Spleen (tissue), 7 donors: ENCODE measurements around the gene OPRL1.

Experiments used
- CTCF ChIP-seq, 11 experiments: fragments of 200-600 bp in 7 of 11; fragments of 450-650 bp in 4 of 11; sonication (generic) in 4 of 11; IDR thresholded peaks in 8 of 11; conservative IDR thresholded peaks in 3 of 11; 1 replicate in 7 of 11; 2 replicates in 4 of 11; pipeline versions ENCODE4 v1.4.0 to v1.8.0; 2016 to 2021; ENCODE audit warnings: antibody characterized with exemption in 11 of 11, inconsistent platforms in 4 of 11, mild to moderate bottlenecking in 1 of 11
- POLR2A ChIP-seq, 3 donors: fragments of 450-650 bp; IDR thresholded peaks; one replicate each; pipeline ENCODE4 v1.5.1; 2017; ENCODE audit warnings: antibody characterized with exemption in 3 of 3, mild to moderate bottlenecking in 1 of 3
- donor health status: DM: no; HTN: no; CAD: no; lungs with moderate emphysema.
- donor health status: DM: no; HTN: no; CAD: no.
- donor health status: DM: no; HTN: no; CAD: no.

DNA sequence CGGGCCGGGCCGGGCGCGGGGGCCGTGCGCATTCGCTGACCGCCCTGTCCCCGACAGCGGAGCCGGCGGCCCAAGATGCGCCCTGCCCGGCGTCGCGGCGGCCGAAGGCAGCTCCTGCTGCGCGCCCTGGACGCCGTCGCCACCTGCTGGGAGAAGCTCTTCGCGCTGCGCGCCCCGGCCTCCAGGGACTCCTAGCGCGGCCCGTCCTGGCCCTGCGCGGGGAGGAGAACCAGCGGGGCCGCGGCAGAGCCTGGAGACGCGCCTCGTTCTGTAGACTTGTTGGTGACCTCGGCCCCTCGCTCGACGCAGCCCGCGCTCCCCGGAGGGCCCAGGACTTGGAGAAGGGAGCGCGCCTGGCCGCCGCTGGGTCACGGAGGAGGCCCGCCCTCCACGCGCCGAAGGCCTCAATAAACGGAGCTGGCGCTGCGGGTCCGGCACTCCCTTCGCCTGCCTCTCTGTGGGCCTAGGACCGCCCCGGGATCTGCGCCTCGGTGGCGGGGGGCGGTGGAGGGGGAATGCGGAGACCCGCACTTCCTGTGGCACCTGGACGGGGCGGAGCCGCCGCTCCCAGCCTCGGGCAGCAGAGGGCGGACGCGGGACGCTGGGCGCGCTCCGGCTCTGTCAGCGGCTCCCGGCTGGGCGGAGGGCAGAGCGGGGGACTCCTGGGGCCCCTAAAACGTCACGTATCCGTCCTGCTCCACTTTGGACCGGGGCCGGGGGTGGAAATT, 41.2 kb upstream of the OPRL1 start:
- TF ChIP-seq CTCF (IDR thresholded peaks at IDR 0.05 in 8 of 11, conservative IDR thresholded peaks at IDR 0.05 in 3 of 11) (peak; percentile 71 to 93 (median 89)), POLR2A (IDR thresholded peaks at IDR 0.05) (no peak)
